Inflammatory macrophage treated with lipopolysaccharide for 4 hours (primary cell): ENCODE results near the gene WNT5B.

Experiments
- DNase-seq: peaks from one replicate; pipeline ENCODE4 v3.0.0-alpha.2; 2020

WNT5B gene

GRCh38 chr12:1628666-1629337 lies at the start of gene WNT5B:
Gene WNT5B, plus strand, starts transcription at chr12:1629231. Its CDS starts 2,124 bp downstream, at chr12:1631355.
- no peak for DNase-seq

- no peak for DNase-seq
Observed at GRCh38 chr12:1579651-1580435, 49.2 kb upstream of the WNT5B start.

- no peak for DNase-seq
Observed at GRCh38 chr12:1580526-1580925, 48.5 kb upstream of the WNT5B start.

- DNase-seq = no peak
Observed at GRCh38 chr12:1581973-1582708, 46.9 kb upstream of the WNT5B start.

GRCh38 chr12:1582709-1583050 lies 46.4 kb upstream of the WNT5B start:
- DNase-seq = no peak

GRCh38 chr12:1583421-1584078 lies 45.5 kb upstream of the WNT5B start:
- DNase-seq = peak; percentile 90

- no peak for DNase-seq
Observed at GRCh38 chr12:1584326-1584725, 44.7 kb upstream of the WNT5B start.

GRCh38 chr12:1587927-1588574 lies 41.0 kb upstream of the WNT5B start:
- no peak for DNase-seq

- DNase-seq = no peak
Observed at GRCh38 chr12:1588575-1588947, 40.5 kb upstream of the WNT5B start.

GRCh38 chr12:1590221-1590979 lies 38.6 kb upstream of the WNT5B start:
- no peak for DNase-seq

GRCh38 chr12:1591034-1591433 lies 38.0 kb upstream of the WNT5B start:
- DNase-seq = no peak

GRCh38 chr12:1591543-1591942 lies 37.5 kb upstream of the WNT5B start:
- no peak for DNase-seq

- peak; percentile 53 for DNase-seq
Observed at GRCh38 chr12:1592444-1593173, 36.4 kb upstream of the WNT5B start.

GRCh38 chr12:1593174-1594005 lies 35.6 kb upstream of the WNT5B start:
- DNase-seq = no peak

- DNase-seq = peak; percentile 74
Observed at GRCh38 chr12:1594006-1594260, 35.1 kb upstream of the WNT5B start.

GRCh38 chr12:1594261-1595025 lies 34.6 kb upstream of the WNT5B start, which contains the start of gene FBXL14:
Gene FBXL14, minus strand, starts transcription at chr12:1594581. Its CDS starts 515 bp downstream, at chr12:1594066.
- DNase-seq = peak; percentile 87

GRCh38 chr12:1595026-1595561 lies 33.9 kb upstream of the WNT5B start:
- DNase-seq = no peak

GRCh38 chr12:1595690-1596347 lies 33.2 kb upstream of the WNT5B start:
- no peak for DNase-seq

- no peak for DNase-seq
Observed at GRCh38 chr12:1598757-1599156, 30.3 kb upstream of the WNT5B start.
